Memory B cell (primary cell): Measurements from ENCODE around the gene TP53BP2.
"Not testable (repeated sequence)": the region's sequence is repeated elsewhere in the genome, so short reads cannot be mapped to it uniquely, and the experiment has no call there.

Experiments used
- ATAC-seq: fragments of 150-1000 bp; cut with Tn5 transposase; 2 replicates; pipeline ENCODE4 v1.10.0; 2021; ENCODE audit warnings: low read depth, mild to moderate bottlenecking, moderate library complexity
- DNase-seq, 2 donors: peaks; one replicate each; pipeline ENCODE4 v3.0.0; 2022; ENCODE audit warnings: low spot score in 2 of 2
- H3K27ac Mint-ChIP-seq: one replicate; pipeline ENCODE4 v1.8.0; 2022; ENCODE audit warnings: mild to moderate bottlenecking, moderate library complexity, mixed read lengths
- H3K27me3 Mint-ChIP-seq: one replicate; pipeline ENCODE4 v1.8.0; 2022; ENCODE audit warnings: mixed read lengths
- H3K36me3 Mint-ChIP-seq: one replicate; pipeline ENCODE4 v1.8.0; 2022; ENCODE audit warnings: mild to moderate bottlenecking, mixed read lengths
- H3K4me1 Mint-ChIP-seq: one replicate; pipeline ENCODE4 v1.8.0; 2022; ENCODE audit warnings: mixed read lengths
- H3K4me3 Mint-ChIP-seq: one replicate; pipeline ENCODE4 v1.8.0; 2022; ENCODE audit warnings: mild to moderate bottlenecking, moderate library complexity, mixed read lengths
- H3K9me3 Mint-ChIP-seq: one replicate; pipeline ENCODE4 v1.8.0; 2022; ENCODE audit warnings: mixed read lengths

Gene TP53BP2

GRCh38 chr1:223736638-223737037 lies 109.1 kb downstream of the TP53BP2 start:
- not testable (repeated sequence) for H3K9me3 Mint-ChIP-seq, H3K4me3 Mint-ChIP-seq, H3K36me3 Mint-ChIP-seq, ATAC-seq, H3K4me1 Mint-ChIP-seq, H3K27me3 Mint-ChIP-seq, DNase-seq
- H3K27ac Mint-ChIP-seq = peak overlapping the region; percentile 39

- Mint-ChIP-seq H3K36me3 (peaks cover 13% of the 10 kb centered on the region), H3K4me3 (no peak overlapping the region), H3K27ac (peak overlapping the region; percentile 24), H3K4me1 (peaks cover 15% of the 10 kb centered on the region), H3K9me3 (no peaks in the 10 kb centered on the region), H3K27me3 (no peaks in the 10 kb centered on the region)
- no peak for DNase-seq
- no peak for ATAC-seq
Observed at GRCh38 chr1:223733898-223734852, 111.6 kb downstream of the TP53BP2 start.

DNA sequence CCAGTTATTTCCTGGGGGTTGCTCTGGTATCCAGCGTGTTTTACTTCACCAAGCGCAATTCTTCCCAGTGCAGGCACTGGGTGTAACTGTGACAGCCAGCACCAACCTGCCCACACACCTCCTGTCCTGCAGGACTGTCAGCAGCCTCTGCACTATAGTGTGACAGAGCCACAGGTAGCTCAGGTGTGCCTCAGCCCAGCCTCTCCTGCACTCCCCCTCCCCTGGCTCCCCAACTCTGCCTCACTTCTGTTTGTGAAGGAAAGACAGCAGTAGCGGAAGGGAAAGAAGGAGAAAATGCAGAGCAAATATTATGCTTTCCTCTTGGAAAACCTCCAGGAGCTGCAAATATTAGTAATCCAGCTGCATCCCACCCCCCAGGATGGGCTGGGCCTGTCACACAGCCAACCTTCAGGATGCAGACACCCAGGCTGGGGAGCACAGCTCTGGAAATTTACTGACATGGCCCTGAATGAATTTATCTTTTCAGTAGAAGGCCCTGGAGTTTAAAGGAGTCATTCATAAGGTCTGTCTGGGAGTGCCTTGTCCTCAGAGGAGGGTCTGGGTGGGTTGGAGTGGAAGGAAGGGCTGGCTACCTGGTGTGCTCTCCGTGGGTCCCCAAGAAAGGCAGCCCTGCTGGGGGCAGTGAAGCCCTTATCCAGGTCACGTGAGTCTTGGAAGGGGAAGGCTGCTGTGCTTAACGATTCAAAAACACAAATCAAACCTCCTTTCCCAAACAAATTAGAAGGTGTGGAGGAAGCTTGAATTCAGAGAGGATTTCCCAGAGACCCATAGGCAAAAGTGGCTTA lies 112.6 kb downstream of the TP53BP2 start:
- H3K9me3 Mint-ChIP-seq = no peaks in the 10 kb centered on the region
- no peak overlapping the region for H3K4me3 Mint-ChIP-seq
- no peaks in the 10 kb centered on the region for H3K27me3 Mint-ChIP-seq
- ATAC-seq (no peak), DNase-seq (no peak)
- no peak overlapping the region for H3K27ac Mint-ChIP-seq
- peaks cover 18% of the 10 kb centered on the region for H3K36me3 Mint-ChIP-seq
- peaks cover 14% of the 10 kb centered on the region for H3K4me1 Mint-ChIP-seq

DNA sequence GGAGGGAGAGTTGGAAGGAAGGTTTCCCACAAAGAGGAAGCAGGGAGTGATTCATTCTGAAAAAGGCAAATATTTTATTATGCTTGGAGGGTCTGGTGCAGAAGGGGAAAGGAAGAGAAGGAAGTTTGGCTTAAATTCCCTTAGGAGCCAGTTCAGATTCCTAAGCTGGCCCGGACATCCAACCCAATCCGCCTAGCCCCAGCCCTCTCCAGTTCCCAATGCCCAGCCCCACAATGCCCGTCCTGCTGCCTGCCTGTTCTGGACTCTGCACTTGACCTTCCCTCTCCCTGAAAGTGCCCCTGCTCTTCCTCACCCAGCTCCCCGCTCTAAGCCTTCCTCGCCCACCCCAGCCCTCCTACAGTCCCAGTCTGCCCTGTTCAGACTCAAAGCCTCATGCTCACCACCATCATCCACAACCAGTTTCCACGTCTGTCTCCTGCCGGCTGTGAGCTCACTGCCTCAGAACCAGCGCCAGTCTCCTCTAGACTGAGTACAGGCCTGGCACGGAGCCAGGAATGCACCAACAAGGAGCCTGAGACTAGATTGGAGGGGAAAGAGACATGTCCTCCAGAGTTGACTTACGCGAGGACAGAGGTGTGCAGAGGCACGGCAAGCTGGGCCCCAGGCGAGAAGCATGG lies 114.5 kb downstream of the TP53BP2 start:
- ATAC-seq = no peak
- H3K4me1 Mint-ChIP-seq = peaks cover 27% of the 10 kb centered on the region
- no peaks in the 10 kb centered on the region for H3K27me3 Mint-ChIP-seq
- DNase-seq = no peak
- no peak overlapping the region for H3K4me3 Mint-ChIP-seq
- H3K27ac Mint-ChIP-seq = no peak overlapping the region
- no peaks in the 10 kb centered on the region for H3K9me3 Mint-ChIP-seq
- H3K36me3 Mint-ChIP-seq = peaks cover 25% of the 10 kb centered on the region

GRCh38 chr1:223730479-223731132 lies 115.1 kb downstream of the TP53BP2 start:
- Mint-ChIP-seq H3K27me3 (no peaks in the 10 kb centered on the region), H3K27ac (no peak overlapping the region), H3K9me3 (no peaks in the 10 kb centered on the region), H3K4me1 (peaks cover 31% of the 10 kb centered on the region), H3K4me3 (no peak overlapping the region), H3K36me3 (peaks cover 25% of the 10 kb centered on the region)
- ATAC-seq (no peak), DNase-seq (no peak)

DNA sequence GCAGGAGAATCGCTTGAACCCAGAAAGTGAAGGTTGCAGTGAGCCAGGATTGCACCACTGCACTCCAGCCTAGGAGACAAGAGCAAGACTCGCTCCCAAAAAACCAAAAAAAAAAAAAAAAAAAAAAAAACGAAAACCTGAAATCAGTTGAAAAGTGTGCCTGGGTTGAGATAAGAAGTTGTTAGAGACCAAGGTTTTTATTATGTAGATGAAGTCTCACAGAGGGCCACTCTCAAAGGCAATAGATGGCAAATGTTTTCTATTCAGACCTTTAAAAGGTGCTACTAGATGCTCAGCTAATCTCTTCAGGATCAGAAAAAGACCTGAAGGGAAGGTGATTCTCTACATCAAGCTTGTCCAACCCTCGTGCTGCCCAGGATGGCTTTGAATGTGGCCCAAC lies 115.8 kb downstream of the TP53BP2 start:
- Mint-ChIP-seq H3K4me3 (no peak overlapping the region), H3K27ac (no peak overlapping the region), H3K4me1 (peaks cover 38% of the 10 kb centered on the region), H3K27me3 (no peaks in the 10 kb centered on the region), H3K36me3 (peaks cover 25% of the 10 kb centered on the region), H3K9me3 (no peaks in the 10 kb centered on the region)
- ATAC-seq (no peak), DNase-seq (no peak)
